ENCODE data around the gene SPATA2. TPM values are rescaled to one million over a fixed set of nuclear protein-coding genes. Genes with fewer than 3 reads are reported as not detected.
A peak's percentile ranks its signal among the peaks of the same experiment; 100 is the strongest.

The SPATA2 gene
- total RNA-seq, 1 donor from 2014 or later, result 0.79 TPM

- Histone ChIP-seq H3K4me3 (ENCODE audit: low read depth, low read length) (no peak overlapping the region), H3K27me3 (ENCODE audit: control insufficient read depth, insufficient read depth, low read length) (no peaks in the 10 kb centered on the region), H3K36me3 (ENCODE audit: control insufficient read depth, insufficient read depth, low read length) (peaks cover 4% of the 10 kb centered on the region)
- FAIRE-seq (no peak), DNase-seq (ENCODE audit: low read depth) (no peak)
- no peak for TF ChIP-seq CTCF (IDR thresholded peaks at IDR 0.05; ENCODE audit: insufficient read depth, low read length, severe bottlenecking)
These were observed 29.6 kb downstream of the SPATA2 start for GRCh38 chr20:49885558-49886332.

- H3K36me3 ChIP-seq (ENCODE audit: control insufficient read depth, insufficient read depth, low read length), result peaks cover 4% of the 10 kb centered on the region
- DNase-seq (ENCODE audit: low read depth) (no peak), FAIRE-seq (no peak)
- H3K4me3 ChIP-seq (ENCODE audit: low read depth, low read length), result no peak overlapping the region
- no peaks in the 10 kb centered on the region for H3K27me3 ChIP-seq (ENCODE audit: control insufficient read depth, insufficient read depth, low read length)
- no peak for TF ChIP-seq CTCF (IDR thresholded peaks at IDR 0.05; ENCODE audit: insufficient read depth, low read length, severe bottlenecking)
These were observed 32.0 kb downstream of the SPATA2 start for GRCh38 chr20:49883246-49883802.

GRCh38 chr20:49882171-49882970, 33.0 kb downstream of the SPATA2 start:
- DNase-seq (ENCODE audit: low read depth) (no peak), FAIRE-seq (no peak)
- Histone ChIP-seq H3K4me3 (ENCODE audit: low read depth, low read length) (no peak overlapping the region), H3K27me3 (ENCODE audit: control insufficient read depth, insufficient read depth, low read length) (no peaks in the 10 kb centered on the region), H3K36me3 (ENCODE audit: control insufficient read depth, insufficient read depth, low read length) (peaks cover 4% of the 10 kb centered on the region)
- no peak for TF ChIP-seq CTCF (IDR thresholded peaks at IDR 0.05; ENCODE audit: insufficient read depth, low read length, severe bottlenecking)

- Histone ChIP-seq H3K36me3 (ENCODE audit: control insufficient read depth, insufficient read depth, low read length) (peaks cover 4% of the 10 kb centered on the region), H3K4me3 (ENCODE audit: low read depth, low read length) (no peak overlapping the region), H3K27me3 (ENCODE audit: control insufficient read depth, insufficient read depth, low read length) (no peaks in the 10 kb centered on the region)
- TF ChIP-seq CTCF (IDR thresholded peaks at IDR 0.05; ENCODE audit: insufficient read depth, low read length, severe bottlenecking), result no peak
- FAIRE-seq, result peak; percentile 18
- no peak for DNase-seq (ENCODE audit: low read depth)
These were observed 34.4 kb downstream of the SPATA2 start for GRCh38 chr20:49880724-49881445.

- no peak for DNase-seq (ENCODE audit: low read depth)
- no peak for TF ChIP-seq CTCF (IDR thresholded peaks at IDR 0.05; ENCODE audit: insufficient read depth, low read length, severe bottlenecking)
- Histone ChIP-seq H3K4me3 (ENCODE audit: low read depth, low read length) (no peak overlapping the region), H3K36me3 (ENCODE audit: control insufficient read depth, insufficient read depth, low read length) (peaks cover 2% of the 10 kb centered on the region), H3K27me3 (ENCODE audit: control insufficient read depth, insufficient read depth, low read length) (no peaks in the 10 kb centered on the region)
- FAIRE-seq, result no peak
These were observed 35.2 kb downstream of the SPATA2 start for GRCh38 chr20:49880177-49880576.

Measured in bronchial epithelial cell (primary cell).